HG03060 (cell line): ENCODE measurements around the gene CANT1.
"Not testable (repeated sequence)": the region's sequence is repeated elsewhere in the genome, so short reads cannot be mapped to it uniquely, and the experiment has no call there.

ENCODE experiments used
- ATAC-seq: cut with Tn5 transposase; IDR thresholded peaks from one replicate; pipeline ENCODE4 v1.9.1; 2021; ENCODE audit warnings: low read depth, moderate number of reproducible peaks; ENCODE audit not compliant: unreplicated experiment

CANT1 gene

DNA sequence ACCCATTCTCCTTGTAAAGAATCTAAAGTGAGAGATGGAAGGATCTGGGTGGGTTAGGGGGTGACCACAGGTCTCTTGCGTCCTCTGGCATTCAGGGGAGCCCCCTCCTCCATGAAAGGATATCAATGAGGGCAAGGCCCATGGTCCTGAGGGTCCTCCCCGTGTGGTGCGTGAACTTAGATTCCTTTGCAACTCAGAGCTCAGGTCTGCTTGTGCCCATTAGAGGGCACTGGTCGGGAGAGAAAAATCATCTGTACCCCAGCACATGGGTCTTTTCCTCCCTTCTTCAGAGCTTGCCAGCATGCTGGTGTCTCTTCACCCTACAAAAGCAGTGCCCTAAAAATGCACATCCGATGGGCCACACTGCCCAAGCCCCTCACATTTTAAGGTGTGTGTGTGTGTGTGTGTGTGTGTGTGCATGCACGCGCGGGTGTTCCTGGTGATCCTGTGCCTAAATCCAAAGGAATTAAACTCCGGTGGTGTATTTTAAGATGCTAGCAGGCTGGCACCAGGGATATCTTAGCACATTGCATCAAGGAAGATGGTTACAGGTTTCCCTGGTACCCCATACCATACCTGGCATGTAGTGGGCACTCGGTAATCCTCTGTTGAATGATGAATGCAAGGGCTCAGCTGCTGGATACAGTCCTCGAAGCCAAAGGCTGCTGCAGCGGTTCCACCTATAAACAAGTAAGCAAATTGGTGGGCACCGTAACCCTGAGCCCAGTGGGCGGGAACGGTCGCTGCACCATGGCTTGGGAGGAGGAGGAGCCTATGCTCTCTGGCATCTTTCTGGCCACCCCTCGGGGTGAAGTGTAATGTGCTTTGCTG, 19.1 kb upstream of the CANT1 start:
- no peak for ATAC-seq

DNA sequence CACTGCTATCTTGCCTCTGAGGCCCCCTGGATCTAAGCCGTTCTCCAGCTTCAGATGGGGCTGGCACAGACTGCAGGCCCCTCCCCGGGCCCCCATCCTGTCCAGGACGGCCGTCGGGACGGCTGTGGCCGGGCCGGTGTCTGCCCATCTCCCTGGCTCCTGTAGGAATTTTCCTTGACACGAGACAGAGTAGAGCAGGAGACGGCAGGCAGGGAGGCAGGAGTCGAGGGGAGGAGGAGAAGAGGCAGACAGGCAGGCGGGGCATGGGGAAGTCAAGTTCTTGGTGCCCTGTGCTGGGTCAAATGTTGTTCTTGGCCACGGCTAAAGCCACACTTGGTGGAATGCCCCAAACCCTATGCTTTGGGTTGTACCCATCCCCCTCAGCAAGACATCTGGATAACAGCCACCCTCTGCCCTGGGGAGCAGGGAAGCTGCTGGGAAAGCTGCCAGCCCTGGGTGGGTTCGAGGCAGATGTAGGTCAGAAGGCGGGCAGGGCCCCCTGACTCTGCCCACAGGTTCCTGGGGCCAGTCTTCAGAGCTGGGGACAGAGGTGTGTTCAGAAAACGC, 18.4 kb upstream of the CANT1 start:
- ATAC-seq = no peak

DNA sequence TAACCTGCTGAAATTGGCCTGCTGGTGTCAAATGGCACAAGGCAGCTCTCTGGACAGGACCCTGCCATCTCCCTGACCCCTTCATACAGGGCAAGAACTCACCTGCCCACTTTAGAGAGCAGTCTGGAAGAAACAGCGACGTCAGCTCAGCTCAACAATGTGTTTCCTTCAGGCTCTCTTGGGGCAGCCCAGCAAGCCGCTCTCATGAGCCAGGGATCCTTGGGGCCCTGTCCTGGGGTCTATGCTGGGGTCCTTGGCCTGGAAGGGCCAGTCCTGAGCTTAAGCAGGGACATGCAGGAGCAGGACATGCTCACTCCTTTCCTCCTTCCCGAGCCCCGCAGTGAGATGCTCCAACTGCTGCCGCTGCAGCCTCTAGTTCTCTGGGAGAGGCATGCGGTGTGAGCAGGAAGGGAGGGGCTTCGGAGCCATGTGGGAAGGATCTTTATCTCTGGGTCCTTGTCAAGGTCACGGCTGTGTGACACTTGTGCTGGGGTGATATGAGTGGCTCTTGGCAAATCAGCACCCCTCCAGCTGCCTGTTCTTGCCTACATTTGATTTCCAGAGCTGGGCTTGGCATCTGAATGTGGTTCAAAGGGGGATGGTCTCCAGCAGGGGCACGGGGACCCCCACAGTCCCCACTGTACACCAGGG, 17.8 kb upstream of the CANT1 start:
- no peak for ATAC-seq

DNA sequence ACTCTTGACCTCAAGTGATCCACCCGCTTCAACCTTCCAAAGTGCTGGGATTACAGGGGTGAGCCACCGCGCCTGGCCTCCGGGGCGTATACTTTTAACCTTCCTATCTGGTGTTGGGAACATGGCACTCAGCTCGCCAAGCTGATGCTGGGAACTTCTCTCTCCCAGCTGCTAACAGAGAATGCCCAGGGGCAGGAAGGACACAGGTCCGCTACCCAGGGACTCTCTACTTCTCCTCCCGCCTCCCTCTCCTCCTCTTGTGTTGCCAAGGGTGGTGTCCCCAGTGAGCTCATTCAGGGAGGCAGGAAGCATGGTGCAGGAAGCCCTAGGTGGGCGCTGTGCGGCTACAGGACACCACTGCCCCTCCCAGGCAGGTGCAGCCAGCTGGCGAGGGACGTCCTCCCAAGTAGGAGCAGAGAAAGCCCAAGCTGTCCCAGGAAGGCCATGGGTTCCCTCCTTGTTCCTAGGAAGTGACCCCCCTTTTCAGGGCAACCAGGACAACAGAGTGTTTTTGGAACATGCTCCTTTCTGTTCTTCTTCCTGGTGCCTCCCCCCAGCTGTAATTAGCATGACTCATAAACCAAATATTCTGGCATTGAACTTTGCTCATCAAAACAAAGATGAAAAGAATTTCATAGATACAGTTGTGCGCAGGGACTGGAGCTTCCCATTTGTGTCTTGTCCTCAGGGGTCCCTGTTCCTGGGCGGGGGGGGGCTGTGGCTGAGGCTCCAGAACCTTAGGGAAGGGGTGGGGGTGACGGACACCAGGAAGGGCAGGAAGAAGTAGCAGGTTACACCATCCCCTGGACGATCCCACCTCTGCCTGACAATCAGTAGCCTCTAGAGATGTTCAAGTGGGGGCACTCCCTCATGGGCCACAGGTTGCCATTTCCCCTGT, 17.1 kb upstream of the CANT1 start:
- ATAC-seq = no peak

DNA sequence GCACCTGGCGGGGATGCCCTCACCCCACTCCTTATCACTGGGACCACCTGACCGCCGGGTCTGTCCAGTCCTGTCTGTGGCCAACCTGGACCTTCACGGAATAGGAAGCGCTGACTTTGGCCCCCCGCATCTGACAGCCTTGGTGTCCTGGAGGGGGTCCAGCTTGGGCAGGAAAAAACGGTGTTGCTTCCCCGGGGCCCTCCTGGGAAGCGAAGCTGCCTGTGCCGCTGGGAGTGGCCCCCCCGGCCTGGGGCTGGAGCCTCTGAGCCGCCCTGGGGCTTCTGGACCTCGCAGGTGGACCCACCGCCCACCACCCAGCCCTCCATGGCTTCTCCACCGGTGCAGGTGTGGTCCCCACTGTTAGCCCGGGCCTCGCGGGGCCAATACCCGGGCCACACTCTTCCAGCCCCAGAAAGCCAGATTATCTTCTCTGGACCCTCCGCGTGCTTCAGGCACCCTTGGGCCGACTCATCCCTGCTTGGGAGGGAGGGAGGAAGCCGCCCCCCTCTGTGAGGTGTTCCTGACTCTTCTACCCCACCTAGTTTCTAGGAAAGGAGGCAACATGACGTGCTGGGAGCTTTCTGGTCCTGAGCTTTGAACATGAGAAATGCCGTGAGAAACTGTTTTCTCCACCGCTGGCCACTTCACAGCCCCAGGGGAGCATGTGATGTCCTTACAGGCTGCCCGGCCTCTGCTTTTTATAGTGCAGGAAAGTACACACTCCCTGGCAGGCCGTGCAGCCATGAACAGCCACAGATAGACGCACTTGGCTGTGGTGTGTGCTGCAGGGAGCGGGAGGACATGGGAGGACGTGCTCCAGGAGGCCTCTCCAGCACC, 15.6 kb upstream of the CANT1 start:
- ATAC-seq = no peak

DNA sequence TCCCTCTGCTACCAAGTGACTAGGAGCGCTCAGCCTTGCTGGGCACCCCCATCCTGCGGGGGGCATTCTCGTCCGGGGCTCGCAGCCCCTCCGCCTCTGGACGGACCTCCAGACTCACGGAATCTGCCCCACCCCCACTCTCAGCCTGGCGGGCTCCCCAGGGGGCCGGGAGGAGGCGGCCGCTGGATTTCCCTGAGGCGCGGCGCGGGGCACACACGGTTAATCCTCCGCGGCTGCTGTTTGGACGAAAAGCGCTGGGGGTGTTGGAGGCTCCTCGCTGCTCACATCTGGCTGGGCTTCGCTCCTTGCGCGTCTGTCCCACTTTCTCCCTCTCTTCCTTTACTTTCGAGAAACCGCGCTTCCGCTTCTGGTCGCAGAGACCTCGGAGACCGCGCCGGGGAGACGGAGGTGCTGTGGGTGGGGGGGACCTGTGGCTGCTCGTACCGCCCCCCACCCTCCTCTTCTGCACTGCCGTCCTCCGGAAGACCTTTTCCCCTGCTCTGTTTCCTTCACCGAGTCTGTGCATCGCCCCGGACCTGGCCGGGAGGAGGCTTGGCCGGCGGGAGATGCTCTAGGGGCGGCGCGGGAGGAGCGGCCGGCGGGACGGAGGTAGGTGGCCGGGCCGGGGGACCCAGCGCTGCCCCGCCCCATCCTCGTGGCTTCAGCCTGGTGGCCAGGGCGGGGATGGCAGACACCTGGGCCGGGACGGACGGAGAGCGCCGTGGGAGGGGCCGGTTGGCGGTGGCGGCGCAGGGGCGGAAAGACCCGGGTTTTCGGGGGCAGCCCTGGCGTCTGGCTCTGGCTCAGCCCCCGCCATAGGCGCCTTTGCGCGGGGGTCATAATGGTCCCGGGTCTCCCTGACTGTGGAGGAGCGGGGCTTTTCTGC, 14.6 kb upstream of the CANT1 start, which contains the start of gene C1QTNF1:
Gene C1QTNF1 (plus strand): TSS at position 284 of the 886 bp plus-strand sequence. CDS start 19,800 bp downstream, outside the sequence.
- no peak for ATAC-seq

DNA sequence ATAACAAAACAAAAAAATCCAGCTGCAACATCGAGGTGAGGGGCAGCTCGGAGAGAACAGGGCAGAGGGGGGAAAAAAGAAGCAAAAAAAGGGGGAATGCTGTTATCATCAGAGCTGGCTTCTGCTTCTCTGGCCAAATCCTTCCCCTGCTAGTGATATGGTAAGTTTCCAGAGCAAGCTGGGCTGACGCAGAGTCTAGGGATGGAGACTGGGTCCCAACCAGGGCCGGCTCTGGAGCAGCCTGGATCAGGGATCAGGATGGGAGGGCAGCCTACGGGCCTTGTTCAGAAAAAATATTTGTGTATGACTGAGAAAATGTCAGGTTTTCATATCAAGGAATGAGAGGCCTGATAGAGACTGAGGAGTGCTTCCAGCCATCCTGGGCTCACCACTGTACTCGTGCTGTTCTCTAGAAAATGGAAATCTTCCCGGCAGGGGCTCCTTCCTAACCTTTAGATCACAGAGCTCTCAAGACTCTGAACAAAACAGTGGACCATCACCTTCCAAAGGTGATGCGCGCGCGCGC, 13.7 kb upstream of the CANT1 start:
- ATAC-seq = no peak

DNA sequence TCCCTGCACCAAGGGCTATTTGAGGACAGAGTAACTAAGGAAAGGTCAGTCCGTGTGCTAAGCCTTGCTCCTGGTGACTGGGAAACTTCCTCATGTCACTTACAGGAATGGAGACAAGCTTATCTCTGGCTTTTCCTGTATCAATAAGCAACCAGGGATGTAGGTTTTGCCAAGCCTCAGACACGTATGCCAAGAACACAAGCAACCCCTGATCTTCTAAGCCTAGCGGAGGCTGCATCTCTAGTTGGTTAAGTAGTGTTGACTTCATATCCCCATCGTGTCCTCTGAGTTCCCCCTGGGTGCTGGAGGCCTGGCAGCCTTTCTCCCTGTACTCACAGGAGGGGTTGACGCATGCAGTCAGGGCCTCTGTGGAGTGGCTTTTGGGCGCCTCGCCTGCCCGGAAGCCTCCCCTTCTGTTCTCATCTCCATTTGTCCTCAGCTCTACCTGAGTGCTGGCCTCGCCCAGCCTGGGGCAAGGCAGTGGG, 13.0 kb upstream of the CANT1 start:
- ATAC-seq = no peak

DNA sequence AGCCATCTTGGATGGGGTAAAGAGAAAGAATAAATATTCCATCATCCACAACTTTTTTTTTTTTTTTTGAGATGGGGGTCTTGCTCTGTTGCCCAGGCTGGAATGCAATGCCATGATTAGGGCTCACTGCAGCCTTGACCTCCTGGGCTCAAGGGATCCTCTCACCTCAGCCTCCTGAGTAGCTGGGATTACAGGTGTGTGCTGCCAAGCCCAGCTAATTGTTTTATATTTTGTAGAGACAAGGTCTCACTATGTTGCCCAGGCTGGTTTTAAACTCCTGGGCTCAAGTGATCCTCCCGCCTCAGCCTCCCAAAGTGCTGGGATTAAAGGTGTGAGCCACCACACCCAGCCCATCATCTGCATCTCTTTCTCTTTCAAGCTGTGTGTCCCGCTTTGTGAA, 12.4 kb upstream of the CANT1 start:
- not testable (repeated sequence) for ATAC-seq

DNA sequence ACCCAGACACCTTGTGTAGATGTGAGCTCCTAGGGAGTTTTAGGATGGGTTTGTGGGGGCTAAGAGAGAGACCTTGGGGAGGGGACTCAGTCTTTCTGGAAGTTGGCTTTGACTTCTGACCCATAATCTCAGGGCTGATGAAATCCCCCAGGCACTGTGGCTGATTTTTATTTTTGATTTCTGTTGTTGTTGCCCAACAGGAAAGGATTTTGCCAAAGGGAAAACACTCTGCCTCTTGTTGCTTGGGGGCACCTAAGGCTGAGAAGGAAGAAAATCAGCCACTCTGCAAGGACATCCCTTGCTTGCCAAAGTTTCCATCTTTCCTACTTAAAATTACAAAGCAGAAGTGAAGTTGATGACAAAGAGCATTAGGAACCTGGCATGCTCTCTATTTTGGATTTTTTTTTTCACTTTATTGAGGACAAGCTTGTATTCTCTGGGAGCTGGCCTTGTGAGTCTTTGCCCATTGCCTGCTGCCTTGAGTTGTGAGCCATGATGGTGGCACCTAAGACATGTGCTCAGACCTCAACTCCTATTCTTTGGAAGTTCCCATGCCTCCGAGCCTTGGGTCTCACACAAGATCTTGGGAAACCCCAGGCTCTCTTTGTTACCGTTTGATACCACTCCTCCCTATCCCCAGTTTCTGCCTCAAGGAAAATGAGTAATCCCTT, 11.2 kb upstream of the CANT1 start:
- no peak for ATAC-seq

DNA sequence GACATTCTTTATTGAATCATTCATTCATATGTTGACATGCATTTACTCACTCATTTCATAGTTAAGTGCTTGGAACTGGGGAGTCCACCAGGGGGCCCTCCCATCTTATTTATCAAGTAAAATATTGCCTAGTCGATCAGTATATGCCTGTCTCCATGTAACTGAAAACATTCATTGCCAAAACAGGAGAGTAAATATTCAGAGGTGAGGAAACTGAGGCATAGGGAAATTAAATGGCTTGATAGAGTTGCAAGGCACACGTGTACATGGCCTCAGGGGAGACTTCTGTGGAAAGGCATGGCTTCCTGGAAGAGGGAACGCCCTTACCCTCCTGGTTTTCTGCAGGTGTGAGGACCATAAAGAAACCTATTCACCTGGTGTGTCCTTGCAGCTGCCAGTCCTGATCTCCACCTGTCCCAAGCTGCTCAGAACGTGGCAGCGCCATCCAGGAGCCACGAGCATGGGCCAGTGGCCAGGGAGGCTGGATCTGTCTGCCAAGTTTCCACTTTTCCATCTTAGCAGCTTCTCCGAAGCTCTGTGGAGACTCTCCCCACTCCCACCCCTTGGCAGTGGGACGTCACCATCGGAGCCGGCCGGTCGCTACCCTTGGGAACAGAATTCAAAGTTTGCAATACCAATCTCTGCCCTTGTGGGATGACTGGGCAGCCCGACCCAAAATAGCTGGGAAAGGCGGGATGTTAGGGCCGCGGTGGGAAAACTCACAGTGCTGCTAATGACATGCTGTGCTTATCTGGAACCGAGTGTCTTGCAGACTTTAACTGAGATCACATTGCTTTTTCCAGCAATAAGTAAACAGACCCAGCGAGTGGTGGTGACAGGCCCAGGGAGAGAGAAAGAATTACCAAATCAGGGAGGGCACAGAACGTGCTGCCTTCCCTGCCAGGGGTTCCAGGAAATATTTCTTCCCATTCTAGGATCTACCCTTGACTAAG, 10.3 kb upstream of the CANT1 start:
- ATAC-seq = no peak

DNA sequence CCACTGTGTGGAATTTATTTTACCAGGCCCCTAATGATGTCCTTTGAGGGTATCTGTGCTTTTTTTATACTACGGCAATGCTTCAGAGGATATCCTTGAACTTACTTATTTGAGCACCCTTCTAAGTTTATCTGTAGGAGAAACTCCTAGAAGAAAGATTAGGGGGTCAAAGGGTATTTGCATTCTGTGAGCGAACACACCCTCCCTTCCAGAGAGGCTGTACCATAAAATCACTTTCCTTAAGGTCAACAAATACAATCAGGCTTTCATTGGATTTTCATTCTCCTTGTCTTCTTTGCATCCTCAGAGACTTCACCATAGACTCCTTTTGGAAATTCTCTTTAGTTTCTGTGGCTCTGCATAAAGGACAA, 9.7 kb upstream of the CANT1 start:
- ATAC-seq = no peak

DNA sequence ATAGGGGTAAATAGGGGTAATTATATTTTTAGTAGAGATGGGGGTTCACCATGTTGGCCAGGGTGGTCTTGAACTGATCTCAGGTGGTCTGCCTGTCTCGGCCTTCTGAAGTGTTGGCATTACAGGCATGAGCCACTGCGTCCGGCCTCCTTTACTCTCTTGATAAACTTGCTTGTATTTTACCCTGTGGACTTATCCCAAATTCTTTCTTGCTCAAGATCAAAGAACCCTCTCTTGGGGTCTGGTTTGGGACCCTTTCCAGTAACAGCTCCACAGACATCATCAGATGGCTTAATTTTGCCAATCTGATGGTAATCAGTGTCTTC, 8.8 kb upstream of the CANT1 start:
- no peak for ATAC-seq

DNA sequence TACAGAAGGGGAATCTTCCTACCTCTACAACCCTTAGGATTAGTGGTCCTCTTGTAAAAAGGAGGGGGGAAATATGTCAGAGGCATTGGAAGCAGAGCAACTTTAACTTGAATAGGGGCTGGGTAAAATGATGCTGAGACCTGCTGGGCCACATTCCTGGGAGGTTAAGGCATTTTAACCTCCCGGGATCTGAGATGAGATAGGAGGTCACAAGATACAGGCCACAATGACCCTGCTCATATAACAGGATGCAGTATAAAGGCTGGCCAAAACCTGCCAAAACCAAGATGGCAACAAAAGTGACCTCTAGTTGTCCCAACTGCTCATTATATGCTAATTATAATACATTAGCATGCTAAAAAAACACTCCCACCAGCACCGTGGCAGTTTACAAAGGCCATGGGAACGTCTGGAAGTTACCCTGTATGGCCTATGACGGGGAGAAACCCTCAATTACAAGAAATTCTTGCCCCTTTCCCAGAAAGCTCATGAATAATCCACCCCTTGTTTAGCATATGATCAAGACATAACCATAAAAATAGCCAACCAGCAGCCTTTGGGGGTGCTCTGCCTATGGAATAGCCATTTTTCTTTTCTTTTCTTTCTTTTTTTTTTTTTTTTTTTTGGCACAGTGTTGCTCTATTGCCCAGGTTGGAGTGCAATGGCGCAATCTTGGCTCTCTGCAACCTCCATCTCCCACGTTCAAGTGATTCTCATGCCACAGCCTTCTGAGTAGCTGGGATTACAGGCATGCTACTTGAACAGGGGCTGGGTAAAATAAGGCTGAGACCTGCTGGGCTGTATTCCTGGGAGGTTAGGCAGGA, 8.2 kb upstream of the CANT1 start:
- ATAC-seq = no peak

DNA sequence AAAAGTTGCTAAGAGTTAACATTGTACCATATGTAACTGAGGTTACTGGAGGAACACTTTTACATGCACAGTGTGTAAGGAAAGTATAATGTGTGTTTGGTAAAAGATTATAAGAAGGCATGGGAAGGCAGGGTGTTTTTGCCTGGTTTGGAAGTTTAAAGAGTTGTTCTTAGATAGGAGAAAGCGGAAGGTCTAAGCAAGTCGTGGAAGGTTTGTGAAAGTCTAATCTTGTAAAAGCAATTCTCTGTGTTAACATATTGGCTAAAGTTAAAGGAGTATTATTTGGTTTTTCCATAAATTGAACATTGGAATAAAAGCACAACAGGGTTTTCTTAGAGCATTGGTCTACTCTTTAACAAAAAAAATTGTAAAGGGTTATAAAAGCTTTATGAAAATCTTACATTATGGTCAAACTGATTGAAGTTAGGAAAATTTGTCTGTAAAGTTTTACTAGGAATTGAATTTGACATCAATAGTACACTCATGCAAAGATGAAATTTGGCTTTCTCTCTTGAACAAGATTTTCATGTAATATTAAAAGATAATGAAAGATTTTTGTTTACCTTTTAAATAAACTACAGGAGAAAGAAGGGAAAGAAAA, 4.7 kb upstream of the CANT1 start:
- no peak for ATAC-seq
